PFSK-1 (cell line): Measurements from ENCODE around the gene EIF4B.

Experiments
- POLR2AphosphoS5 ChIP-seq: IDR thresholded peaks from 2 replicates; pipeline ENCODE4 v1.6.1; 2012; ENCODE audit warnings: low read depth, mild to moderate bottlenecking, control low read depth, low read length, moderate library complexity
- SIN3A ChIP-seq: IDR thresholded peaks from 2 replicates; pipeline ENCODE4 v1.6.1; 2012; ENCODE audit warnings: mild to moderate bottlenecking, low read length, moderate library complexity, borderline replicate concordance; ENCODE audit not compliant: insufficient read depth
- TAF1 ChIP-seq: IDR thresholded peaks from 2 replicates; pipeline ENCODE4 v1.6.1; 2012; ENCODE audit warnings: low read length, control low read depth, borderline replicate concordance; ENCODE audit not compliant: insufficient read depth
- TF ChIP-seq, protein P1 (sequence below), 2 experiments: IDR thresholded peaks; 2 replicates each; pipeline versions ENCODE4 v1.6.1 to v1.8.0; 2011 to 2012; ENCODE audit warnings: low read depth in 2 of 2, low read length in 2 of 2, control low read depth in 1 of 2, inconsistent platforms in 1 of 2, mild to moderate bottlenecking in 1 of 2, moderate library complexity in 1 of 2; ENCODE audit not compliant: insufficient read depth in 1 of 2

DNA sequence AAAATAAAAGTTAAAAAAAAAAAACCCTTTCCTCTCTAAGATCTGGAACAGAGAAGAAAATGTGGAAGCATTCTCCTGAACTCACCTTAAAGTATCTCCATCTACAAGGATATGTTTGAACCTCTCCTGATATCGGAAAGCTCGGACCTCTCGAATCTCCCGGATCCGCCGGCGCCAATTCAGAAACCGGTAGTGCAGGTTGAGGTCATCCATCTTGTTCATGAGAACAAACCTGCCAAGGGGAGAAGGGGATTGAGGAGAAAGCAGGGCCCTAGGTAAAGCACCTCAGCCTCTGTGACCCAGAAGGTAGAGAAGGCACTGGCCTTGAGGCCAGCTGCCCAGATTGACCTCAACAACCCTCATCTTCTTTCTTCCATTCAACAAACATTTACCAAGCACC is 70.8 kb downstream of the EIF4B start:
- TF ChIP-seq POLR2AphosphoS5 (no peak), TAF1 (no peak), SIN3A (no peak)
- TF ChIP-seq, protein P1, sequence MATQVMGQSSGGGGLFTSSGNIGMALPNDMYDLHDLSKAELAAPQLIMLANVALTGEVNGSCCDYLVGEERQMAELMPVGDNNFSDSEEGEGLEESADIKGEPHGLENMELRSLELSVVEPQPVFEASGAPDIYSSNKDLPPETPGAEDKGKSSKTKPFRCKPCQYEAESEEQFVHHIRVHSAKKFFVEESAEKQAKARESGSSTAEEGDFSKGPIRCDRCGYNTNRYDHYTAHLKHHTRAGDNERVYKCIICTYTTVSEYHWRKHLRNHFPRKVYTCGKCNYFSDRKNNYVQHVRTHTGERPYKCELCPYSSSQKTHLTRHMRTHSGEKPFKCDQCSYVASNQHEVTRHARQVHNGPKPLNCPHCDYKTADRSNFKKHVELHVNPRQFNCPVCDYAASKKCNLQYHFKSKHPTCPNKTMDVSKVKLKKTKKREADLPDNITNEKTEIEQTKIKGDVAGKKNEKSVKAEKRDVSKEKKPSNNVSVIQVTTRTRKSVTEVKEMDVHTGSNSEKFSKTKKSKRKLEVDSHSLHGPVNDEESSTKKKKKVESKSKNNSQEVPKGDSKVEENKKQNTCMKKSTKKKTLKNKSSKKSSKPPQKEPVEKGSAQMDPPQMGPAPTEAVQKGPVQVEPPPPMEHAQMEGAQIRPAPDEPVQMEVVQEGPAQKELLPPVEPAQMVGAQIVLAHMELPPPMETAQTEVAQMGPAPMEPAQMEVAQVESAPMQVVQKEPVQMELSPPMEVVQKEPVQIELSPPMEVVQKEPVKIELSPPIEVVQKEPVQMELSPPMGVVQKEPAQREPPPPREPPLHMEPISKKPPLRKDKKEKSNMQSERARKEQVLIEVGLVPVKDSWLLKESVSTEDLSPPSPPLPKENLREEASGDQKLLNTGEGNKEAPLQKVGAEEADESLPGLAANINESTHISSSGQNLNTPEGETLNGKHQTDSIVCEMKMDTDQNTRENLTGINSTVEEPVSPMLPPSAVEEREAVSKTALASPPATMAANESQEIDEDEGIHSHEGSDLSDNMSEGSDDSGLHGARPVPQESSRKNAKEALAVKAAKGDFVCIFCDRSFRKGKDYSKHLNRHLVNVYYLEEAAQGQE (IDR thresholded peaks at IDR 0.05; ENCODE audit: insufficient read depth in 1 of 2, low read depth in 2 of 2, low read length in 2 of 2) = no peak
